ENCODE data around the gene CR1L. TPM values are rescaled to one million over a fixed set of nuclear protein-coding genes. Genes with fewer than 3 reads are reported as not detected.
"Not testable (repeated sequence)": the region's sequence is repeated elsewhere in the genome, so short reads cannot be mapped to it uniquely, and the experiment has no call there.

The CR1L gene
- total and polyA plus RNA-seq, 2 experiments from 2014 or later = not detected

GRCh38 chr1:207698822-207699483 is 54.0 kb downstream of the CR1L start:
- Histone ChIP-seq H3K4me3 (no peak overlapping the region), H3K79me2 (no peaks in the 10 kb centered on the region), H3K4me2 (no peak overlapping the region), H3K9me3 (ENCODE audit: low read depth) (no peaks in the 10 kb centered on the region), H3K4me1 (ENCODE audit: insufficient read depth) (no peaks in the 10 kb centered on the region), H4K20me1 (ENCODE audit: insufficient read depth, poor library complexity, severe bottlenecking) (no peaks in the 10 kb centered on the region), H3K27ac (no peak overlapping the region), H2AFZ (peak overlapping the region; percentile 76), H3K9me2 (replicated peaks; ENCODE audit: insufficient read depth) (no peaks in the 10 kb centered on the region), H3K36me3 (replicated peaks; ENCODE audit: insufficient read depth, low read depth) (no peaks in the 10 kb centered on the region), H3K27me3 (no peaks in the 10 kb centered on the region)
- peak; percentile 80 for DNase-seq (ENCODE audit: low spot score)
- no peak for TF ChIP-seq EZH2 (IDR thresholded peaks at IDR 0.05; ENCODE audit: borderline replicate concordance)
- TF ChIP-seq CTCF (IDR thresholded peaks at IDR 0.05; ENCODE audit: poor library complexity) = peak; percentile 73
- WGBS (ENCODE audit: low lambda C conversion rate, missing lambda C conversion rate) = 63% methylated on average over 4 of the region's 4 CpGs

- Histone ChIP-seq H3K4me3 (no peak overlapping the region), H3K9me3 (ENCODE audit: low read depth) (no peaks in the 10 kb centered on the region), H3K4me2 (no peak overlapping the region), H3K36me3 (replicated peaks; ENCODE audit: insufficient read depth, low read depth) (no peaks in the 10 kb centered on the region), H3K9me2 (replicated peaks; ENCODE audit: insufficient read depth) (no peaks in the 10 kb centered on the region), H3K27ac (no peak overlapping the region), H3K79me2 (no peaks in the 10 kb centered on the region), H3K4me1 (ENCODE audit: insufficient read depth) (no peaks in the 10 kb centered on the region), H3K27me3 (no peaks in the 10 kb centered on the region), H4K20me1 (ENCODE audit: insufficient read depth, poor library complexity, severe bottlenecking) (no peaks in the 10 kb centered on the region), H2AFZ (no peak overlapping the region)
- WGBS (ENCODE audit: low lambda C conversion rate, missing lambda C conversion rate) = 56% methylated on average over 1 of the region's 1 CpG
- TF ChIP-seq EZH2phosphoT487 (IDR thresholded peaks at IDR 0.05; ENCODE audit: low read depth, severe bottlenecking, unreplicated experiment) (no peak), EZH2 (IDR thresholded peaks at IDR 0.05; ENCODE audit: borderline replicate concordance) (no peak), CTCF (IDR thresholded peaks at IDR 0.05; ENCODE audit: poor library complexity) (no peak)
- DNase-seq (ENCODE audit: low spot score) = peak; percentile 10
Observed at GRCh38 chr1:207702317-207702716, 57.4 kb downstream of the CR1L start.

- H3K4me1 ChIP-seq (ENCODE audit: insufficient read depth) = no peaks in the 10 kb centered on the region
- no peak overlapping the region for H3K4me3 ChIP-seq
- WGBS (ENCODE audit: low lambda C conversion rate, missing lambda C conversion rate) = 99% methylated on average over 5 of the region's 5 CpGs
- H3K79me2 ChIP-seq = no peaks in the 10 kb centered on the region
- DNase-seq (ENCODE audit: low spot score) = no peak
- H3K27me3 ChIP-seq = no peaks in the 10 kb centered on the region
- no peaks in the 10 kb centered on the region for H4K20me1 ChIP-seq (ENCODE audit: insufficient read depth, poor library complexity, severe bottlenecking)
- TF ChIP-seq EZH2 (IDR thresholded peaks at IDR 0.05; ENCODE audit: borderline replicate concordance) = no peak
- no peak for TF ChIP-seq CTCF (IDR thresholded peaks at IDR 0.05; ENCODE audit: poor library complexity)
- TF ChIP-seq EZH2phosphoT487 (IDR thresholded peaks at IDR 0.05; ENCODE audit: low read depth, severe bottlenecking, unreplicated experiment) = no peak
- no peaks in the 10 kb centered on the region for H3K9me3 ChIP-seq (ENCODE audit: low read depth)
- H3K9me2 ChIP-seq (replicated peaks; ENCODE audit: insufficient read depth) = no peaks in the 10 kb centered on the region
- H3K36me3 ChIP-seq (replicated peaks; ENCODE audit: insufficient read depth, low read depth) = no peaks in the 10 kb centered on the region
- no peak overlapping the region for H2AFZ ChIP-seq
- no peak overlapping the region for H3K4me2 ChIP-seq
- no peak overlapping the region for H3K27ac ChIP-seq
Observed at GRCh38 chr1:207703712-207704111, 58.8 kb downstream of the CR1L start.

- 82% methylated on average over 3 of the region's 3 CpGs for WGBS (ENCODE audit: low lambda C conversion rate, missing lambda C conversion rate)
- not testable (repeated sequence) for H4K20me1 ChIP-seq (ENCODE audit: insufficient read depth, poor library complexity, severe bottlenecking); H3K4me2 ChIP-seq; H3K27ac ChIP-seq; H3K27me3 ChIP-seq; H3K4me3 ChIP-seq; H3K9me2 ChIP-seq (replicated peaks; ENCODE audit: insufficient read depth); DNase-seq (ENCODE audit: low spot score); H3K79me2 ChIP-seq; H2AFZ ChIP-seq; H3K4me1 ChIP-seq (ENCODE audit: insufficient read depth); H3K36me3 ChIP-seq (replicated peaks; ENCODE audit: insufficient read depth, low read depth); H3K9me3 ChIP-seq (ENCODE audit: low read depth)
Observed at GRCh38 chr1:207708004-207708403, 63.1 kb downstream of the CR1L start.
